Muscle layer of colon (tissue), 2 donors: ENCODE results near the gene MTURN.

ENCODE experiments used
- H3K27ac ChIP-seq: one replicate; pipeline ENCODE4 v1.7.0; 2013; ENCODE audit warnings: low read depth, mild to moderate bottlenecking, low read length, moderate library complexity
- H3K27me3 ChIP-seq, 2 donors: one replicate each; pipeline ENCODE4 v1.7.0; 2013; ENCODE audit warnings: low read length in 2 of 2, mild to moderate bottlenecking in 2 of 2; ENCODE audit not compliant: insufficient read depth in 2 of 2, control insufficient read depth in 1 of 2
- H3K36me3 ChIP-seq: one replicate; pipeline ENCODE4 v1.7.0; 2013; ENCODE audit warnings: mild to moderate bottlenecking, low read length; ENCODE audit not compliant: insufficient read depth
- H3K4me1 ChIP-seq: one replicate; pipeline ENCODE4 v1.7.0; 2013; ENCODE audit warnings: mild to moderate bottlenecking, low read length; ENCODE audit not compliant: insufficient read depth
- H3K4me3 ChIP-seq, 2 donors: one replicate each; pipeline ENCODE4 v1.7.0; 2013; ENCODE audit warnings: low read length in 2 of 2, low read depth in 1 of 2, mild to moderate bottlenecking in 1 of 2, moderate library complexity in 1 of 2
- H3K9ac ChIP-seq: one replicate; pipeline ENCODE4 v1.7.0; 2013; ENCODE audit warnings: low read length
- H3K9me3 ChIP-seq: one replicate; pipeline ENCODE4 v1.7.0; 2013; ENCODE audit warnings: mild to moderate bottlenecking, low read length
- donor health status: abdominal sarcoma.
- donor health status: Adenocarcinoma of cecum.

Gene MTURN

GRCh38 chr7:30149640-30150272, 15.0 kb downstream of the MTURN start:
- H3K27ac ChIP-seq: no peak overlapping the region
- H3K9me3 ChIP-seq: no peaks in the 10 kb centered on the region
- H3K27me3 ChIP-seq: no peaks in the 10 kb centered on the region
- H3K4me3 ChIP-seq: no peak overlapping the region
- H3K4me1 ChIP-seq: peaks cover 6% of the 10 kb centered on the region
- peaks cover 45% of the 10 kb centered on the region for H3K36me3 ChIP-seq
- no peak overlapping the region for H3K9ac ChIP-seq

GRCh38 chr7:30150711-30151110, 15.9 kb downstream of the MTURN start:
- Histone ChIP-seq H3K9ac (no peak overlapping the region), H3K4me3 (no peak overlapping the region), H3K27ac (no peak overlapping the region), H3K36me3 (peaks cover 52% of the 10 kb centered on the region), H3K9me3 (no peaks in the 10 kb centered on the region), H3K27me3 (no peaks in the 10 kb centered on the region), H3K4me1 (no peaks in the 10 kb centered on the region)

- peaks cover 62% of the 10 kb centered on the region for H3K36me3 ChIP-seq
- no peak overlapping the region for H3K9ac ChIP-seq
- H3K27me3 ChIP-seq: no peaks in the 10 kb centered on the region
- H3K27ac ChIP-seq: no peak overlapping the region
- H3K9me3 ChIP-seq: no peaks in the 10 kb centered on the region
- no peaks in the 10 kb centered on the region for H3K4me1 ChIP-seq
- no peak overlapping the region for H3K4me3 ChIP-seq
These were observed 19.4 kb downstream of the MTURN start for GRCh38 chr7:30154111-30154587.

GRCh38 chr7:30155481-30155880, 20.7 kb downstream of the MTURN start:
- no peaks in the 10 kb centered on the region for H3K9me3 ChIP-seq
- H3K27me3 ChIP-seq: no peaks in the 10 kb centered on the region
- H3K27ac ChIP-seq: no peak overlapping the region
- peaks cover 62% of the 10 kb centered on the region for H3K36me3 ChIP-seq
- H3K4me3 ChIP-seq: no peak overlapping the region
- H3K9ac ChIP-seq: no peak overlapping the region
- peaks cover 6% of the 10 kb centered on the region for H3K4me1 ChIP-seq

- H3K27me3 ChIP-seq: no peaks in the 10 kb centered on the region
These were observed 22.4 kb downstream of the MTURN start for GRCh38 chr7:30157204-30157603.

GRCh38 chr7:30159163-30159562, 24.4 kb downstream of the MTURN start:
- no peak overlapping the region for H3K27ac ChIP-seq
- no peaks in the 10 kb centered on the region for H3K9me3 ChIP-seq
- no peaks in the 10 kb centered on the region for H3K27me3 ChIP-seq
- no peak overlapping the region for H3K9ac ChIP-seq
- H3K4me3 ChIP-seq: no peak overlapping the region
- H3K36me3 ChIP-seq: peaks cover 37% of the 10 kb centered on the region
- peaks cover 6% of the 10 kb centered on the region for H3K4me1 ChIP-seq

More at GRCh38 chr7:30157204-30157603, 22.4 kb downstream of the MTURN start:
- no peak overlapping the region for H3K9ac ChIP-seq
- H3K27ac ChIP-seq: no peak overlapping the region
- no peaks in the 10 kb centered on the region for H3K9me3 ChIP-seq
- no peak overlapping the region for H3K4me3 ChIP-seq
- H3K36me3 ChIP-seq: peaks cover 49% of the 10 kb centered on the region
- peaks cover 6% of the 10 kb centered on the region for H3K4me1 ChIP-seq

GRCh38 chr7:30159698-30160143, 24.9 kb downstream of the MTURN start:
- Histone ChIP-seq H3K27ac (no peak overlapping the region), H3K9me3 (no peaks in the 10 kb centered on the region), H3K36me3 (peaks cover 31% of the 10 kb centered on the region), H3K27me3 (no peaks in the 10 kb centered on the region), H3K4me1 (peaks cover 7% of the 10 kb centered on the region), H3K9ac (no peak overlapping the region), H3K4me3 (no peak overlapping the region)

- peaks cover 28% of the 10 kb centered on the region for H3K36me3 ChIP-seq
- H3K9ac ChIP-seq: no peak overlapping the region
- peaks cover 12% of the 10 kb centered on the region for H3K4me1 ChIP-seq
- no peaks in the 10 kb centered on the region for H3K27me3 ChIP-seq
- no peaks in the 10 kb centered on the region for H3K9me3 ChIP-seq
- H3K27ac ChIP-seq: no peak overlapping the region
- no peak overlapping the region for H3K4me3 ChIP-seq
These were observed 25.5 kb downstream of the MTURN start for GRCh38 chr7:30160329-30160728.

- no peaks in the 10 kb centered on the region for H3K9me3 ChIP-seq
- H3K27me3 ChIP-seq: no peaks in the 10 kb centered on the region
- H3K4me3 ChIP-seq: no peak overlapping the region
- no peak overlapping the region for H3K27ac ChIP-seq
- H3K36me3 ChIP-seq: peaks cover 20% of the 10 kb centered on the region
- H3K9ac ChIP-seq: no peak overlapping the region
- peaks cover 12% of the 10 kb centered on the region for H3K4me1 ChIP-seq
These were observed 27.3 kb downstream of the MTURN start for GRCh38 chr7:30162133-30162532.

GRCh38 chr7:30162622-30163124, 27.9 kb downstream of the MTURN start:
- Histone ChIP-seq H3K27ac (no peak overlapping the region), H3K9ac (no peak overlapping the region), H3K4me1 (peaks cover 12% of the 10 kb centered on the region), H3K9me3 (no peaks in the 10 kb centered on the region), H3K27me3 (no peaks in the 10 kb centered on the region), H3K4me3 (no peak overlapping the region), H3K36me3 (peaks cover 16% of the 10 kb centered on the region)

- no peaks in the 10 kb centered on the region for H3K9me3 ChIP-seq
- no peak overlapping the region for H3K27ac ChIP-seq
- H3K9ac ChIP-seq: no peak overlapping the region
- H3K36me3 ChIP-seq: peaks cover 14% of the 10 kb centered on the region
- peaks cover 12% of the 10 kb centered on the region for H3K4me1 ChIP-seq
- no peak overlapping the region for H3K4me3 ChIP-seq
- no peaks in the 10 kb centered on the region for H3K27me3 ChIP-seq
These were observed 28.6 kb downstream of the MTURN start for GRCh38 chr7:30163231-30163894.
